Activated CD4-positive, alpha-beta T cell treated with anti-CD3 and anti-CD28 coated beads for 24 hours (primary cell): ENCODE data around the gene PLXNB2.

ENCODE experiments used
- DNase-seq, 2 donors: peaks; one replicate each; pipeline ENCODE4 v3.0.0-alpha.2; 2020; ENCODE audit warnings: low read depth in 2 of 2

Gene PLXNB2

GRCh38 chr22:50232481-50233151, 74.8 kb downstream of the PLXNB2 start:
- no peak for DNase-seq

- DNase-seq, result no peak
These were observed 78.1 kb downstream of the PLXNB2 start for GRCh38 chr22:50229370-50229769.

- no peak for DNase-seq
These were observed 79.1 kb downstream of the PLXNB2 start for GRCh38 chr22:50228366-50228765.

GRCh38 chr22:50227579-50228215, 79.7 kb downstream of the PLXNB2 start:
- DNase-seq, result no peak

- no peak for DNase-seq
These were observed 80.6 kb downstream of the PLXNB2 start for GRCh38 chr22:50226875-50227165.

GRCh38 chr22:50226063-50226874, 81.2 kb downstream of the PLXNB2 start:
- no peak for DNase-seq

- no peak for DNase-seq
These were observed 82.1 kb downstream of the PLXNB2 start for GRCh38 chr22:50225200-50225969.
